HK-2 (cell line): Measurements from ENCODE around the gene MAD1L1.

ENCODE experiments used
- DNase-seq: peaks from one replicate; pipeline ENCODE4 v3.0.0-alpha.2; 2018; ENCODE audit not compliant: unreplicated experiment

MAD1L1 gene

DNA sequence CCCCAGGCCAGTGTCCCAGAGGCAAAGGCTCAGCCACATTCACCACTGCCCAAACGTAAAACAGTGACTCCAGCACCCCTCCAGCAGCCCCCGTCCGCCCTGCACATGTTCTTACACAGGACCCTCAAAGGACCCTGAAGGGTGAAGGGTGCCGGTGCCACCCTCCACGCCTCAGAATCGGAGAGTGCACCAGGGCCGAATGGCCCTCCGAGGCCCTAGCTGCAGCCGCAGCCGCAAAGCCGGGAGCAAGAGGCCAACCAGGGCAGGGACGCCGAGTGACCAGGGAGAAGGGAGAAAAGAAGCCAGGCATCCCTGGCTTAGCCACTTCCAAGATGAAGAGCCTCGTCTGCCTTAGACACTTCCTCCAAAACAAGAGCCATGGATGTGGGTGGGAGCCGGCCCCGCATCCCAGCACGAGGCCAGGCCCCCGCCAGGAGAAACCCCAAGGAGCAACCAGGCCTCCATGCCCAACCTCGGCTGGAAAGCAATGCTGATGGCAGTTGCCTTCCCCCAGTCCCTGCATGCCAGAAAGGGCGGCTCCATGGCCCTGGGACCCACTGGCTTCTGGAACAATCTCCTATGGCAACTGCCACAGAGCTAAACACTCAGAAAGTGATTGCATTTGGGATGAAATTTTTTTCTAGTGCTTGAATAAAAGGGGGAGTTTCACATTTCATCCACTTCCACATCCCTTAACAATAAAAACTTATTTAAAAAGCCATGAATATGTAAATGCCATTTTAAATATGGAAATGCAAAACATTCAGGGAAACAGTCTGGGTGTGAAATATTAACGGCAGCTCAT, 92.3 kb downstream of the MAD1L1 start:
- no peak for DNase-seq

DNA sequence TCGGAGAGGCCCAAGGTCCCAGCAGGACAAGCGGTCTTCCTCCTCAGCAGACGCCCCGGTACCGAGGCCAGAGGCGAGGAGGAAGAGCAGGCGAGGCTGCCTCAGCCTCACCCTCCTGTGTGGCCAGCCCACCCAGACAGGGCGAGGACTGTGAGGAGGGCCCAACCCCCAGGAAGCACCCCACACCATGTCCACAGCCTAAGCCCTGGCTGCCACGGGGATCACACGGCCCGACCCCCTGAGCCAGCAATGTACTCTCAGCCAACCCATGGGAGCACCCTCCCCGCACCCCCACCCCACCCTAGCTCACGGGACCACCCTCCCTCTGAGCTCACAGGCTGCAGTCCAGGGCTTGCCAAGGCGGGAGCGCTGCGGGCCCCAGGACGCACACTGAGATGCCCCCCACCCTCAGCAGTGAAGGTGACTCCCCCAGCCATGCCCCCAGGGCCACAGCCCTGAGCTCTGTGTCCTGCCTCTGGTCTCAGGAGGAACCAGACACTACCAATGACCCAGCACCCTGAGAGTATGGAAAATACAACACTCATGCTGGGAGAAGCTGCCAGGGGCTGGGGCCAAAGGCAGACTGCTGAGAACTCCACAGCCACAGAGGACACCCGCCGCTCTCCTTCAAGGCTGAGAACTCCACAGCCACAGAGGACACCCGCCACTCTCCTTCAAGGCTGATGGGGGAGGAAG, 93.6 kb downstream of the MAD1L1 start:
- DNase-seq: no peak

DNA sequence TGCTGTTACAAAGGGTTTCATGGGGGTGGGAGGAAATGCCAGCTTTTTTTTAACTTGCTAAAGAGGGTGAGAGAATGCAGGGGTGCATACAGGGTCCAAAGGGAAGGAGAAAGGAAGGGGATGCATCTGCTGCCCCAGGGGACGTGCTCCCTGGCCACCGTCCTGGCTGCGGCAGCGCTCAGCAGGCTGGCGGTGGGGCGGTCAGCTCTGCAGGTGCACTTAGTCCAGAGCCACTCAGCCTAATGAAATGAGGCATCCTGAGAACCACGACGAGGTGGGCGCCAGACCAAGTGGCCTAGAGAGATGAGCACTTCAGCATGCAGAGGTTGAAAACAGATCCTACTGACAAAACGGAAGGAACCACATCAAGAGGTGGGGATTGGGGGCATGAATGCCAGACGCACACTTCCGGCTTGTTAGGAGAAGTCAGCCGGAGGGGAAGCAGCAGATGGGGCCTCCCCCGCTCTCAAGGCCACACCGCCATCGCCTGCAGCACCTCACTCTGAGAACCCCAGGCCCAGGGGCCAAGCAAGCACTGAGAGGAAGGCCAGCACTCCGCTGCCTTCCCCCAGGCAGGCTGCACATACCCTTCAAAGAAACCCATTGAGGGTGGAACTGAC, 94.5 kb downstream of the MAD1L1 start:
- DNase-seq: no peak

DNA sequence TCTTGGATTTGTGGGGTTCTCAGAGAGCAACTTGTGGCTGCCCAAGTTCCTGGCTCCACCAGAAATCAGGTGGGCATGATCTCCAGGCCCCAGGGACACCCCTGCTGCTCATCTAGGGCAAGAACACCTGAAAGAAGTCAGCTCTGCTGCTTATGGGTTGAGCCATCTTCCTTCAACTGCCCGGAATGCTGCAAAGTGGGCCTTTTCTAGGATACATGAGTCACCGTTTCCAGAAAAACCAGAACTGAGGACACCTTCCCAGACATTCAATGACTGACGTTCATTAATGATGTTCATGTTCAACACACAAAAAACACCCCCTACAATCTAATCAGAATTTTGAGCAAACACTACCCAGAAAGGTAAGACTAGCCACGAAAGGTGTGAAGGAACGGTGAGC, 98.0 kb downstream of the MAD1L1 start:
- DNase-seq: no peak

DNA sequence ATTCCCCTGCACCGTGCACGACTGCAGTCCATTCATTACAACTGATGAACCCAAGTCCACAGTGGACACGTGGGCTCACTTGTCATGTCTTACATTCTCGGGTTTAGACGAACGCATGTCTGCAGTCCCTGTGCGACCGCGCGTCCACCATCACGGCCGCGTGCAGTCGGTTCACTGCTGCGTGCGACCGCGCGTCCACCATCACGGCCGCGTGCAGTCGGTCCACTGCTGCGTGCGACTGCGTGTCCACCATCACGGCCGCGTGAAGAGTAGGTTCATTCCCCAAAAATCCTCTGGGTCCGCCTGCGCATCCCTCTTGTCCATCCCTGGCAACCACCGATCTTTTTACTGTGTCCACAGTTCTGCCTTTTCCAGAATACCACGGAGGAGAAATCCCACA, 100.5 kb downstream of the MAD1L1 start:
- no peak for DNase-seq

DNA sequence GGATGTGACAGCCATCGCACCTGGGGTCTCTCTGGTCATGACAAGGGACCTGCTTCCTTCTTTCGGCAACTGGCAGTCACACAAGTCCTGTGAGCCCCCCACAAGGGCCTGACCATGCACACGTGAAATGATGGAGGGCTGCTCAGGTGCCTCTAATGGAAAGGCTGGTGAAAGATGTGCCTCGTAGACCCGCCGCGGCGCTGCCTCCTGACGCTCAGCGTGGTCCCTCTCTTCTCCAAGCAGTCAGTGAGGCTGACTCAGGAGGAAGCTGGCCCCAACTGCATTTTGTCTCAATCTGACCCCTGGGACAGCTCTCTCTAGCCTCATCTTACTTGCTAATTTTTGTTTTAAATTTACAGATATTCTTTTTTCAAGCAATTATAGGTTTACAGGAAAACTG, 100.9 kb downstream of the MAD1L1 start:
- no peak for DNase-seq

DNA sequence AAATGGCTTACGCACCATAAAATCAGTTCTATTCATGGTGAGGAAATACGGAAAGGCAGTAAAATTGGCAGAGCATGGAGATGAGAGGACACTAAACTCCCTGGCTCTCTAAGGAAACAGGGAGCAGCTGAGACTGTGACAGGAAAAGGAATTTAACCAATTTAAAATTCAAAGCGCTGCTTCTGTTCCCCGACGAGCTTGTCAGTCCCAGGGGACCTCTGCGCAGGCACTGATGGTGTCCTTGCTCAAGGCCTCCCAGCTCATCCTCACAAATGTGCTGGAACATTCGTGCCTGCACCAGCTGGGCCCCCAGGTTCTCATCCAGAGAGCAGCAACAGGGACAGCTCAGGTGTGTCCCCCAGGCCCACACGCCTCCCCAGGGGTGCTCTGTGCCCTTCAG, 101.4 kb downstream of the MAD1L1 start:
- no peak for DNase-seq

DNA sequence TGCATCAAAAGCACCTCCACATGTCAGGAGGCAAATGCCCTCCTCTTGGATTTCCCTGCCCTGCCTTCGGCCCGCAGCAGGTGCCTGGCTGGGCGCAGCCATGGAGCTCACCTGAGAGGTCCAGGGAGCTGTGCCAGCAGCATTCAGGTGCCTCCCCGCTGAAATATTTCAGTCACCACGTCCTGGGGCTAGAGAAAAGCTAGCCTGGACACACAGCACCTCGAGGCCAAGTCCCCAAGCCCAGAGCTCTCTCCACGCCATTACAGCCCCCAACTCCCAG, 102.7 kb downstream of the MAD1L1 start:
- no peak for DNase-seq

DNA sequence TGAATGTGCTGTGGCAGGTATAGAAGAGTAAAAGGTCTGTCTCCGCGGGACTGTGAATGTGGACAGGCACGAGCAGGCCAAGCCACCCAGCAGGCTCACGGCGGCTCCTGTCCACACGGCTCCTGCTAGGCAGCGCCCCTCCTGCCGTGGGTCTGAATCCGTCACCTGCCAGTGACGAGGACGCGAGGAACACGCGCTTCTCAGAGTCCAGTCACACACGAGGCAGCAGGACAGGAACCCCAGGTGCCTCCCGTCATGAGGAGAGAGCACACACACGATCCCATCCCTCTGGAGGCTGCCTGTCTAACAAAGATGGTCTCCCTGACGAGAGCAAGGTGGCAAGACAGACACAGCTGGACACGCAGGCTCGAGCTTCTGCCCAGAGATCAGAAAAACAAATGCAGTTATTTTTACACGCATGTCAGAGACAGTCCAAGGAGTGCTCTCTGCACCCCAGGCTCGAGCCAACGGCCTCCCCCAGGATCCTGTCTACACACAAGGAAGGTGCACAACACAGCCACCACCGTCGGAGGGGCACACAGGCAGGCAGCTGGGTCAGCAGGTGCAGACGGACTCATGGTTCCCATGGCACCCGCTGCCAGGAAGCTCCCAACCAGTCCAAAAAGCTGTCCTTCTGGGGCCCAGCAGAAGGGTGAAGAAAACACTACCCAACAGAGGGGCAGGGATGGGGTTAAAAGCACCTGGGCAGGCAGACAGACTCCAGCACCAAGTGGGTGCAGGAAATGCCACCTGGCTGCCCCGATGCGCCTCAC, 103.2 kb downstream of the MAD1L1 start:
- DNase-seq: no peak

DNA sequence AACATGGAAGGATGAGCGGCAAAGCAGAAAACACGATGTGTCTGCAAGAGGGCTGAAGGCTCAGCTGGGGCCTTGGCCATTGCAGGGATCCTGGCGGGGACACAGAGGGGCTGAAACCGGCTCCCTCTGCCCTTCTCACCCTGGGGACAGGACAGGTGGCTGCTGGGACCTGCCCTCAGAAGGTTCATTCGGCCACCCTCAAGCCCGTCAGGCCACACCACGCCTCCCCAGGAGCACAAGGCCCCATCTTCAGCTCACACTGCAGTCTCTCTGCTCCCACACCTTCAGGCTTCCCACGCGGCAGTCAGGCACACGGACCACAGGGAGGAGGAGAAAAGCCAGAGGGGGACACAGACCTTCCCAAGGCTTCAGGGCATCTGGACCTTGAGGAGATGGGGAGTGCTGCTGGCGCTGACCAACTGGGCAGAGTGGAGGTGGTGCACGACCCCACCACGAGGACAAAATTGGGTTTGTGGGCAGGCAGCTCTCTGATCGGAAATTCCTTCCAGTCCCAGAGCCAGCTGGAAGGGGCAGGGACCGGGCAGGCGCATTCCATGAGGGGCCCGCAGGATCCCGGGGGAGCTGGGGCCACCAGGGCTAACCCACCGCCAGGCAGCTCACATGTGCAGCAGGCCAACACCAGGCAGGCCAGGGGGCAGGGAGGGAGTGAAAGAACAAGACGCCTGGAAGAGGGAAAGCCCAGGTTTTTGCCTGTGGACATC, 104.0 kb downstream of the MAD1L1 start:
- no peak for DNase-seq

DNA sequence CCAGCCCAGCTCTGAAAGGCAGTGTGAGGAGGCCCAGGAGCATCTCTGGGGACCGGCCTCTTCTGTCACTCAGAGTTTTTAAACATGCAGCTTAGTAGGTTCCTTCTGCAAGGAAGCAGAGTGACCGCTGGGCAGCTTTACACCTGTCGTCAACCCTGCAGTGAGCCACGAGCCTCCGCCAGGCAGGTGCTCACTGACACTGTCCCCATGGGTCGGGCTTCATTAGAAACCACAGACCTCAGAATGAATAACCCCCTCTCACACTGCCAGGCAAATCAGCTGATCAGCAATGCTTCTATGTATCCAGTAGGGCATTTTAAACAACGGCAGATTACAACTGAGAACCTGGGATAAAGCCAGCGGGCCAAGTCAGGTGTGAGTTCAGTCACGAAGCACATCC, 106.1 kb downstream of the MAD1L1 start:
- DNase-seq: no peak

DNA sequence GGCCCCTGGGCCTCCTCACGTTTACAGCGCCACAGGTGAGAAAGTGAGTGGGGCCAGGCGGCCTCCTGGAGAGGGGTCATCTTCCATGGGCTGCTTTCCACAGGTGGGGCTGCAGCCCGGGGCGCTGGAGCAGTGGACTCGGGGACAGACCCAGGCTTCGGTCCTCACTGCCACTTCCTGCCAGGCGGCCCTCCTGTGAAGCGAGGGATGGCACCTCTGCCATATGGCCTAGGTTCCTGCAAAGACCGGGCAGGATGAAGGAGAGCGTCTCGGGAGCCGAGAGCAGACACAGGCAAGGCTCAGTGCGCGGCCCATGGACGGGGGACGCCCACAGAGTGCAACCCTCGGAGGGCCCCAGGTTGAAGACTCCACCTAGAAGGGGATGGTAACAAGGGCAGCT, 106.8 kb downstream of the MAD1L1 start:
- DNase-seq: no peak

DNA sequence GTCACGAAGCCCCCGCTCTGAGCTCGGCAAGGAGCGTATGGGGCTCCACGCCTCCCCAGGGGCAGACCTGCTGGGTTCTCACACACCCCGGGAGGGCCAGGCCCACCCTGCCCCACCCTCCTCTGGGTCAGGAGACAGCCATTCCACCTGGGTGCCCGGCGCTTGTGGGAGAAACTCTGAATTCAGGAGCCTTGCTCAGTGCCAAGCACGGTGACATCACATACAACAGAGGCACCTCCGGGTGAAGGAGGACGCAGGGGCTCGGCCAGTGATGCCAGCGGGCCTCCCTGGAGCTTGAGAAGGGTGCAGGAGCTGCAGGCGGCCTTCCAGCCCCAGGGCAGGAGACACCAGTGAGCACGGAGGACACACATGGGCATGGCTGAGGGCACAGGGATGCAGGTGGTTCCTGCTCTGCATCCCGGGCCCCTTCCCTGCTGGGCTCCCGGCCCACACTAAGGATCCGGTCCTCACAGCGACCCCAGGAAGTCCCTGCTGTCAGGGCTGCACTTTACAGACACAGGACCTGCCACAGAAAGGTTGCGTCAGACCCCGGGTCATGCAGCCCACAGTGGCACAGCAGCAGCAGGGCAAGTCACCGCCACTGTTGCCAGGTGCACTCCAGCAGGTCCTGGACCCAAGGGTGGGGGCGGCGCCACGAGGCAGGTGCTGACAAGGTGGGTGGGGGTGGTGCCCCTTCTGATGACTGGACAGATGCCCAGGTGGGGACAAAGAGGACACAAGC, 108.0 kb downstream of the MAD1L1 start:
- DNase-seq: no peak

DNA sequence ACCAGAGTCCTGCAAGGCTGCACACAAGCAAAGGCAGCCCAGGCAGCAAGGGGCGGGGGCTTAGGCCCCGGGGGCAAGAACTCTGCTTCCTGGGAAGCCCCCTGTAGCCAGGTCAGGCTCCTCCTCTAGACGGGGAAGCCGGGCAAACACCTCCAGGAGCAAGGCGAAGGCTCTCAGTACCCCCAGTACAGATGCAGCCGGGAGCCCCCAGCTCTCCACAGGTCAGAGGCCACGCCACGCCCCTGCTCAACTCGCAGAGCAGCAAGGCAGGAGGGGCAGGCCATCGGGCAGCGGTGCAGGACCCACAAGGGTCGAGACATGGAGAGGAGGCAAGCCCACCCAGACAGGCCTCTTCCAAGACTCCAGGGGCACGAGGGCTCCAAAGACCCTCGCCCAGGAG, 108.8 kb downstream of the MAD1L1 start:
- DNase-seq: no peak

DNA sequence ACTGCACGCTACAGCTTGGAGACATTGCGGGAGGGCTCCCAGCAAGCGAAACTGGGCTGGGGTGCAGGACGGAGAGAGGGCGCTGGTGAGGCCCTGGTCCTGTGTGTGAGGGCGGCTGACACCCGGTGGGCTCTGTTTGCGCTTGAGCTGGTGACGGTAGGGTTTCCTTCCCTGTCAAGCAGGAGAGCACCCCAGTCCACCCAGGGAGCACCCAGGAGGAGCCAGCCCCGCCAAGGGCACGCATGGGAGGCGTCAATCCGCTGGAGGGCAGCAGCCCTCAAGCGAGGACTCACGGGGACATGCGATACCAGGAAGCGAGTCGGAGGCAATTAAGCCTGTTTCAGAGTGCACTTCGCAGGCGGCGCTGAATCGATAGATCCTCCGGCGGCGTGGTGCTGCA, 109.4 kb downstream of the MAD1L1 start:
- no peak for DNase-seq

DNA sequence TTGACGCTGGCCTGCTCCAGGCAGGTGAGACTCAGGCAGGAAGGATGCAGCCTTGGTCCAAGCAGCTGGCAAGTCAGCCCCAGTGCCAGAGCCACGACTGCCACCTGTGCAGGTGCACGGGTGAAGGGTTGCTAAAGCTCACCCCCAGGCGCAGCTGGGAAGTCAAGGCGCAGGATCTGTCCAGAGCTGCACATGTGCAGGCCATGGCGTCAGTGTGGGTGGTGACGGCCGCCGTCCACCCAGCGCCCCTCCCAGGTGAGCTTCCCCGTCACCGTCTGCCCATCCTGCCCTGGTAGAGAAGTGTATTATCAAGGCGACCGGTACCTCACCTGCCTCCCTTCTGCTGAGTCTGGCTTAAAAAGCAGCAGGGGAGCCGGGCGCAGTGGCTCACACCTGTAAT, 110.1 kb downstream of the MAD1L1 start:
- DNase-seq: no peak

DNA sequence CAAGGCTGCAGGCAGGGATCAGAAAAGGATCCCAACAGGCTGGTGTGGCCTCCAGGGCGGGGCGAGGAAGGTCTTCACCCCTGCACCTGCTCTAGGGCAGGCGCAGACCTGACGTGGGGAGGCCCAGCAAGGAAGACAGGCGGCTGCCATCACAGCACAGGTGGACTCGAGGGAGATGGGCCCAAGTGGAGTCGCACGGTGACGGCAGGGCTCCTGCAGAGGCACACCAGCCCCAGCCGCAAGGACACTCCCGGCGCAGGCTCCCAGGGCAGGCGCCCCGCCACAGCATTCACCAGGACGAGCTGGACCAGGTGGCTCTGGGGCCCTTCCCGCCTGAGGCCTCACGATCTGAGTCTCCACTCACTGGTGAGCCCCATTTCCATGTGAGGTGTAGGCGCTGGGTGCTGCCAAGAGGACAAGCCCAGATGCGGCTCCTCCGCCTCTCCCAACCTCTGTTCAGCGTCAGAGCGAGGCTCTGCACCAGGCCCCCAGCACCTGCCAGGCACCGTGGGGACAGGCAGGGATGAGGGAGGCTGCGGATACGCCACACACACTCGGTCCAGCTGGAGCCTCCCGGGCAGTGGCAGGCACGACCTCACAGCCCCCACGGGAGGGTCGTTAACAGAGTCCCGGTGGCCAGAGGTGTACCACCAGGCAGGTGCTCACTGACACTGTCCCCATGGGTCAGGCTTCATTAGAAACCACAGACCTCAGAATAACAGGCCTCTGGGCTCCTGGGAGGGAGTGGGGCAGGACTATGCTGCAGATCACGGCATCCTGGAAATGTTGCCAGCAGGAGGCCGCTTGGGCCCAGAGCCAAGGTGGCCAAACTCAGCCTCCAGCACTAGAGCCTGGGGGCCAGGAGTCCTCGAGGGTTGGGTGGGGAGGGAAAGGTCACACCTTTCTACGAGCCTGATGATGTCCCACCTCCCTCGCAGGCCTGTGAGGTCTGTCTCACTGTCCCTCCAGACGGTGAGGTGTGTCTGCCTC, 111.6 kb downstream of the MAD1L1 start:
- no peak for DNase-seq

DNA sequence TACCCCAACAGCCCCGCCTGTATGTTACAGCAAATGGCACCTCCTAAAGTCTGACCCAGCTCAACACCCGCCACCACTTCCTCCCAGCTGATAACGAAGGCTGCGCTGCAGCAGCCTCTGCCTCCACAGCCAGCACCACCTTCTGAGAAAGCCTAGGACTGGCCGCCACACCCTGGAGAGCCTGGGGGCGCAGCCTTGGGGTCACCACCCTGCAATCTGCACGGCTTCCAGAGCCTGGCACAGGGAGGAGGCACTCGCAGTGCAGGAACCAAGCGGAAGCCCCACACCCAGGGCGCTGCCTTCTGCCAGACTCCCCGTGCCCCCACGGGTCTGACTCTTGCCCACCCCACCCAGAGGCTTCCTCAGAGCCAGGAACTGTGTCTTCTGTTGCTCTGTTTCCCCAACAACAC, 112.5 kb downstream of the MAD1L1 start:
- no peak for DNase-seq

DNA sequence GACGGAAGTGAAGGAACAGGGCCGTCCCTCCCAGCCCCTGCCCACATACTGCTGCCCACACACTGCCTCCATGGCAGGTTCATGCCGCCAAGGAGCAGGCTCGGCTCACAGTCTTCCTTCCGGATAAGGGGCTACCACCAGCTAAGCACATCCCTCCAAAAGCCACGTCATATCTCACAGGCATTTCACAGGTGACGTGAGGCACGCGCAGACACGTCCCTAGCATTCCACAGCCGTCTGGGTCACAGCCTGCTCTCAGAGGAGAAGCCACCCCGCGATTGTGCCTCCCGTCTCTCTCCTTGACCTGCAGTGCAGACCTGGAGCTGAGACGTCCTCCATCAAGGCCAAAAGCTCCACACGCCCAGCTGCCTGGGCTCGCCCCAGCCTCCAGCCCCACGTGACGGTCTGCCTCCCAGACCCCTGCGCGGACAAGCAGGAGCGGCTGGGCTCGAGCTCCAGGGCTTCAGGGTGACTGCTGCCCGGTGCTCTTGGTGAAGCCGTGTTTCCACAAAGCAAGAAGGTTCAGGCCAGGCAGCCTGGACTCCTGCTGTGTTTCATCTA, 114.0 kb downstream of the MAD1L1 start:
- DNase-seq: no peak

DNA sequence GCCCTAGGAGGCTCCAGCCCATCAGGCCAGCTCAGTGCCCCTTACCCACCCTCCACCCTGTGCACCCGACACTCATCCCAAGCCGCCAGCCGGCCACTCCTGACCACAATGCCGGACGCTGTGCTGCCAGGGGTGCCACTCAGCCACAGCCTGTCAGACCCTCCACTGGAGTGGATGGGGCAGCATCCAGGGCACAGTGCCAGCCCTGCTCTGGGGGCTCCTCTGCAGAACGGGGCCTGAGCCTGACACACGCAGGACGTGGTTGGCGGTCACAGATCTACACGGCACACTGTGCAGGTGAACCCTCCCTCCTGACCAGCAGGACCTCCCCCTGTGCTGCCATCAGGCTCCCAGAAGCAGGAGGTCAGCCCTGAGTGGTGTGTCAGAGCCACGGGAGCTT, 114.7 kb downstream of the MAD1L1 start:
- DNase-seq: no peak
